IPS-NIHi7 (cell line): ENCODE data around the gene OR2T35.

Source experiments
- DNase-seq: peaks from one replicate; pipeline ENCODE4 v3.0.0; 2012; ENCODE audit warnings: mixed read lengths; ENCODE audit errors: extremely low spot score

The OR2T35 gene

GRCh38 chr1:248625971-248626370 lies 19.1 kb downstream of the OR2T35 start:
- DNase-seq: no peak

DNA sequence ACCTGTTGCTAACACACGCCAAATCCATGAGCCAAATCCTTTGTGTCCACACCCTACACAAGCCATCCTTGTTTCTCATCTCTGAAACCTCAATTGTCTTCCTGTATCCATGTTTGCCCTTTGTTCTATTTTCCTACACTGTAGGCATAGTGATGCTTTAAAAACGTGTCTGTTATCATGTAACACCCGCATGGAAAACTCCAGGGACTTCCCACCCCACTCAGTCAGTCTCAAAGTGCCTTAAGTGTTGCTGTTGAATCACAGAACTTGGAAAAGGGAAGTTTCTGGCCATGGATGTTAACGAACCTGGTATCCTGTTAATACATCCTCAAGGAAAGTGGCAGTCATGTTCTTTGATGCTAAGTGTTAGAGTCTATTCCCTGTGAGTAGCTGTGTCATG lies 19.9 kb downstream of the OR2T35 start:
- DNase-seq: no peak

DNA sequence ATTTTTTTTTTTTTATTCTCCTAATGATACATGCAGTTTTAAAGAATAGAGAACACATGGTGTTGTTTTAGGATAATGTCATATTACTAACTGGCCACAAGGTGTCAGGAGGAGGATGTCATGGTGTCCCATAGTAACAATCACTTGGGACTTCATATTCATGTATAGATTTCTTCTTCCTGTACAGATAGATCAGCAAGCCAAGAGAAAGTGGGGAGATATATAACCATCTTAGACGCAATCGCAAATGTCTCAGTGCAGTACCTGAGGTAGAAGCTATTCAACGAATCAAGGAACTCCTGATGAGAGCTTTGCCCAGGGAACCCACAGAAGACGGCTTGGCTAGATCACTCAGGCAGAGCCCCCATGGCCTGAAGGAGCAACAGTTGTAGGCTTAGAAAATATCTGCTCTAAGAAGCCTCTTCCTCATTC lies 22.5 kb downstream of the OR2T35 start:
- DNase-seq: no peak

- DNase-seq: no peak
These were observed 23.3 kb downstream of the OR2T35 start for GRCh38 chr1:248621770-248622169.

GRCh38 chr1:248618878-248619277 lies 26.2 kb downstream of the OR2T35 start:
- DNase-seq: no peak

- no peak for DNase-seq
These were observed 27.0 kb downstream of the OR2T35 start for GRCh38 chr1:248618119-248618518.

- DNase-seq: no peak
These were observed 31.3 kb downstream of the OR2T35 start for GRCh38 chr1:248613742-248614141.

GRCh38 chr1:248611883-248612414 lies 33.1 kb downstream of the OR2T35 start:
- DNase-seq: no peak

- DNase-seq: no peak
These were observed 34.8 kb downstream of the OR2T35 start for GRCh38 chr1:248610301-248610700.

DNA sequence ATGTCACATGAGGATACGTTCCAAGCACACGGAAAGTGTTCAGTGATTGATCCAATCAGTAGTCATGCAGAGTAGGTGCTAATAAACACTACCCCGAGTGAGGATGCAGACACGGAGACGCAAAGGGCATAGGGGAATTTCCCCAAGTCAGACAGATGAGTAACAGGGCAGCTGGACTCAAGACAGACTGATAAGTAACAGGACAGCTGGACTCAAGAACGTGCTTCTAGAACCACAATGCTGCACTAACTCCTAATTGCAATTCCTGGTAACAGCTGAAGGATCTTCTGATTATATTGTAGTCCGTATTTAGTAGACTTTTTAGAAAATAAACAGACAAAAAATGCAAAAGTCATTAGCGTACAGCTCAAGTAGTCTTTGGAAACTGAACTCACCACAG lies 45.7 kb downstream of the OR2T35 start:
- no peak for DNase-seq

DNA sequence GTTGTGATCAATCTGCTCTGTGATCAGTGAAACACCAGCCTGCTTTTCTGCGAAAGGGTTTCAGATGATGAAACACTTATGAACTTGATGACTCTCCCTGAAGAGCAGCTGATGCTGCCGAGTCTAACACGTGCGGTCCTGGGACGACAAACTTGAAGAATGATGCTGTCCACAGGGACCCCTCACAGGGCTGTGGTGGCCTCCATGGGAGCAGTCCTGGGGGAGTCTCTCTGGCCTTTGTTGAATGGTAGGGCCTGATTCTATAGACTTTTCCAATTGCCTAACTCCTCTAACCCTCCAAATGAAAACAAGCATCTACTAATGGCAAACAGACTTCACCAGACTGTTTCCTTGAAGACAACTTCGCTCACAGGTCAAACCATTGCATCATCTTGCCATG lies 47.5 kb downstream of the OR2T35 start, which contains the start of gene OR2T10:
OR2T10 (minus strand) TSS at position 112 of the 400 bp plus-strand sequence. CDS start 3,932 bp downstream, outside the sequence.
- DNase-seq: no peak

GRCh38 chr1:248596615-248597014 lies 48.5 kb downstream of the OR2T35 start:
- DNase-seq: no peak

DNA sequence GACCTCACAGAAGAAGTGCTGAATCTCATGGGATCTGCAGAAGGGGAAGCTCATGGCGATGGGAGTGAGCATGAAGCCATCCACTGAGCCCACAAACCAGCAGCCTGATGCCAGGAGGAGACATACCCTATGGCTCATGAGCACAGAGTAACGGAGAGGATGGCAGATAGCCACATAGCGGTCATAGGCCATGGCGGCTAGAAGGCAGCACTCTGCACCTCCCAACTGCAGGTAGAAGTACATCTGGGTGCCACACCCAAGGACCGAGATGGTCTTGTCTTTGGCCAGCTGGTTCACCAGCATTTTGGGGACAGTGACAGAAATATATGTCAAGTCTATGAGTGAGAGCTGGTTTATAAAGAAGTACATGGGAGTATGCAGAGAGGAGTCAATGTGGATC lies 51.9 kb downstream of the OR2T35 start:
- DNase-seq: no peak

- DNase-seq: no peak
These were observed 52.4 kb downstream of the OR2T35 start for GRCh38 chr1:248592655-248593054.

DNA sequence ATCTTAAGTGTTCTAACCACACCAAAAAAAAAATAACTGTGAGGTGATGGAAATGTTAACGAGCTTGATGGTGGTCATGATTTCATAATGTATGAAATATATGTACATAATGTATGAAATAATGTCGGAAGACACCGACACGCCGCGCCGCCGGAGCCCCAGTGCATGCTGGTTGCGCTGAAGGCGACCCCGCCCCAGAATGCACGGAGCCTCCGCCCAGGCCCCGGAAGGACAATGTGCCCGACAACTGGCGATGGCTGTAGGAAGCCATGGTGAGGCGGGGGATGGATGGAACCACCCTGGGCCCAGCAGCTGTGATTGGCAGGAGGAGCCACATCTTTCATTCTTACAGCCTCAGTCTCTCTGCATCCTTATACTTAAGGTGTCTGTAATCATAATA lies 55.0 kb downstream of the OR2T35 start:
- no peak for DNase-seq

DNA sequence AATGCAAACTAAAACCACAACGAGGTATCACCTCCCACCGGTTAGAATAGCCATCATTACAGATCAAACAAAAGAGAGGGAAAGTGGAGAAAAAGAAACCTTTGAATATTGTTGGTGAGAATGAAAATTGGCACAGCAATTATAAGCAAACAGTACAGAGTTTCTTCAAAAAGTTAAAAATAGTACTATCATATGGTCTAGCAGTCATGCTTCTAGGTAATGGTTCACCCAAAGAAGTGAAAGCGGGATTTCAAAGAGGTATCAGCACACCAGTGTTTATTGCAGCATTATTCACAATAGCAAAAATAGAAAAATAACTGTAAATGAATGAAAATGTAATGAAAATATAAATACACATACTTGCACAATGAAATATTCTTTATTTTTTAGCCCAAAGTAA lies 55.7 kb downstream of the OR2T35 start:
- no peak for DNase-seq
